Dendritic cell treated with granulocyte-macrophage colony-stimulating factor and Interleukin-4, amounts not matched to agents 40 ng/mL and 50 ng/mL, for 4 days (primary cell): ENCODE measurements around the gene ACTR3.
A peak's percentile ranks its signal among the peaks of the same experiment; 100 is the strongest.

ENCODE experiments used
- H3K27ac Mint-ChIP-seq: one replicate; pipeline ENCODE4 v1.8.0; 2022; ENCODE audit warnings: mild to moderate bottlenecking, mixed read lengths
- H3K27me3 Mint-ChIP-seq: one replicate; pipeline ENCODE4 v1.8.0; 2022; ENCODE audit warnings: mild to moderate bottlenecking, mixed read lengths
- H3K36me3 Mint-ChIP-seq: one replicate; pipeline ENCODE4 v1.8.0; 2022; ENCODE audit warnings: low read depth, mixed read lengths
- H3K4me1 Mint-ChIP-seq: one replicate; pipeline ENCODE4 v1.8.0; 2022; ENCODE audit warnings: low read depth, mixed read lengths
- H3K4me3 Mint-ChIP-seq: one replicate; pipeline ENCODE4 v1.8.0; 2022; ENCODE audit warnings: mild to moderate bottlenecking, moderate library complexity, mixed read lengths
- H3K9me3 Mint-ChIP-seq: one replicate; pipeline ENCODE4 v1.8.0; 2022; ENCODE audit warnings: mixed read lengths
- intact Hi-C: fragments of 100-400 bp; cut with micrococcal nuclease; formaldehyde crosslinking; loops from one replicate; pipeline ENCODE4 v1.15.0; 2022

ACTR3 gene

GRCh38 chr2:113901943-113902342 lies 12.1 kb downstream of the ACTR3 start:
- intact Hi-C loops, result loop anchor here (2.0 kb wide), 1 partner anchor 15 kb away; no protein-coding TSS in a partner anchor
- Mint-ChIP-seq H3K9me3 (no peaks in the 10 kb centered on the region), H3K27ac (peak overlapping the region; percentile 76), H3K4me1 (peaks cover 89% of the 10 kb centered on the region), H3K36me3 (peaks cover 67% of the 10 kb centered on the region), H3K27me3 (no peaks in the 10 kb centered on the region), H3K4me3 (peak overlapping the region; percentile 30)

- no peaks in the 10 kb centered on the region for H3K27me3 Mint-ChIP-seq
- H3K4me1 Mint-ChIP-seq, result peaks cover 80% of the 10 kb centered on the region
- peaks cover 62% of the 10 kb centered on the region for H3K36me3 Mint-ChIP-seq
- no peak overlapping the region for H3K4me3 Mint-ChIP-seq
- intact Hi-C loops, result no loop called here
- no peak overlapping the region for H3K27ac Mint-ChIP-seq
- no peaks in the 10 kb centered on the region for H3K9me3 Mint-ChIP-seq
Measured at GRCh38 chr2:113905886-113906285, 16.0 kb downstream of the ACTR3 start.

- Mint-ChIP-seq H3K36me3 (peaks cover 64% of the 10 kb centered on the region), H3K27me3 (no peaks in the 10 kb centered on the region), H3K27ac (peak overlapping the region; percentile 59), H3K4me1 (peaks cover 77% of the 10 kb centered on the region), H3K4me3 (no peak overlapping the region), H3K9me3 (no peaks in the 10 kb centered on the region)
- intact Hi-C loops, result no loop called here
Measured at GRCh38 chr2:113906647-113907046, 16.8 kb downstream of the ACTR3 start.

GRCh38 chr2:113907297-113907696 lies 17.4 kb downstream of the ACTR3 start:
- H3K4me3 Mint-ChIP-seq, result no peak overlapping the region
- H3K9me3 Mint-ChIP-seq, result no peaks in the 10 kb centered on the region
- peaks cover 63% of the 10 kb centered on the region for H3K36me3 Mint-ChIP-seq
- H3K27ac Mint-ChIP-seq, result peak overlapping the region; percentile 59
- H3K27me3 Mint-ChIP-seq, result no peaks in the 10 kb centered on the region
- peaks cover 72% of the 10 kb centered on the region for H3K4me1 Mint-ChIP-seq
- intact Hi-C loops, result no loop called here

- intact Hi-C loops, result loop anchor here (5.0 kb wide), 1 partner anchor 37 kb away; no protein-coding TSS in a partner anchor
- Mint-ChIP-seq H3K4me1 (peaks cover 47% of the 10 kb centered on the region), H3K36me3 (peaks cover 51% of the 10 kb centered on the region), H3K9me3 (no peaks in the 10 kb centered on the region), H3K27ac (peak overlapping the region; percentile 4), H3K4me3 (no peak overlapping the region), H3K27me3 (no peaks in the 10 kb centered on the region)
Measured at GRCh38 chr2:113910110-113910717, 20.3 kb downstream of the ACTR3 start.

GRCh38 chr2:113910967-113911678 lies 21.2 kb downstream of the ACTR3 start:
- H3K27me3 Mint-ChIP-seq, result no peaks in the 10 kb centered on the region
- H3K4me1 Mint-ChIP-seq, result peaks cover 39% of the 10 kb centered on the region
- H3K27ac Mint-ChIP-seq, result peak overlapping the region; percentile 4
- H3K36me3 Mint-ChIP-seq, result peaks cover 50% of the 10 kb centered on the region
- intact Hi-C loops, result loop anchor here (5.0 kb wide), 1 partner anchor 36 kb away; no protein-coding TSS in a partner anchor
- no peaks in the 10 kb centered on the region for H3K9me3 Mint-ChIP-seq
- H3K4me3 Mint-ChIP-seq, result no peak overlapping the region

- peaks cover 71% of the 10 kb centered on the region for H3K36me3 Mint-ChIP-seq
- no peak overlapping the region for H3K27ac Mint-ChIP-seq
- no peaks in the 10 kb centered on the region for H3K27me3 Mint-ChIP-seq
- H3K4me3 Mint-ChIP-seq, result no peak overlapping the region
- intact Hi-C loops, result no loop called here
- peaks cover 33% of the 10 kb centered on the region for H3K4me1 Mint-ChIP-seq
- H3K9me3 Mint-ChIP-seq, result no peaks in the 10 kb centered on the region
Measured at GRCh38 chr2:113915082-113915819, 25.4 kb downstream of the ACTR3 start.

- intact Hi-C loops, result no loop called here
- no peaks in the 10 kb centered on the region for H3K9me3 Mint-ChIP-seq
- H3K27ac Mint-ChIP-seq, result no peak overlapping the region
- peaks cover 22% of the 10 kb centered on the region for H3K4me1 Mint-ChIP-seq
- no peaks in the 10 kb centered on the region for H3K27me3 Mint-ChIP-seq
- no peak overlapping the region for H3K4me3 Mint-ChIP-seq
- peaks cover 58% of the 10 kb centered on the region for H3K36me3 Mint-ChIP-seq
Measured at GRCh38 chr2:113918229-113918628, 28.3 kb downstream of the ACTR3 start.

- Mint-ChIP-seq H3K4me3 (no peak overlapping the region), H3K27me3 (no peaks in the 10 kb centered on the region), H3K4me1 (peaks cover 24% of the 10 kb centered on the region), H3K36me3 (peaks cover 33% of the 10 kb centered on the region), H3K27ac (no peak overlapping the region), H3K9me3 (no peaks in the 10 kb centered on the region)
- intact Hi-C loops, result no loop called here
Measured at GRCh38 chr2:113920996-113921395, 31.1 kb downstream of the ACTR3 start.

GRCh38 chr2:113922335-113922734 lies 32.4 kb downstream of the ACTR3 start:
- Mint-ChIP-seq H3K27ac (no peak overlapping the region), H3K27me3 (no peaks in the 10 kb centered on the region), H3K9me3 (no peaks in the 10 kb centered on the region), H3K36me3 (peaks cover 30% of the 10 kb centered on the region), H3K4me3 (no peak overlapping the region), H3K4me1 (peaks cover 13% of the 10 kb centered on the region)
- intact Hi-C loops, result no loop called here

- Mint-ChIP-seq H3K9me3 (no peaks in the 10 kb centered on the region), H3K36me3 (peaks cover 27% of the 10 kb centered on the region), H3K4me1 (peaks cover 9% of the 10 kb centered on the region), H3K27me3 (no peaks in the 10 kb centered on the region), H3K4me3 (no peak overlapping the region), H3K27ac (no peak overlapping the region)
- intact Hi-C loops, result no loop called here
Measured at GRCh38 chr2:113922784-113923183, 32.9 kb downstream of the ACTR3 start.

GRCh38 chr2:113925884-113926283 lies 36.0 kb downstream of the ACTR3 start:
- intact Hi-C loops, result no loop called here
- H3K36me3 Mint-ChIP-seq, result peaks cover 37% of the 10 kb centered on the region
- peaks cover 17% of the 10 kb centered on the region for H3K4me1 Mint-ChIP-seq
- H3K27me3 Mint-ChIP-seq, result no peaks in the 10 kb centered on the region
- H3K9me3 Mint-ChIP-seq, result no peaks in the 10 kb centered on the region
- no peak overlapping the region for H3K27ac Mint-ChIP-seq
- H3K4me3 Mint-ChIP-seq, result no peak overlapping the region

GRCh38 chr2:113926314-113926713 lies 36.4 kb downstream of the ACTR3 start:
- H3K9me3 Mint-ChIP-seq, result no peaks in the 10 kb centered on the region
- H3K36me3 Mint-ChIP-seq, result peaks cover 41% of the 10 kb centered on the region
- intact Hi-C loops, result no loop called here
- no peak overlapping the region for H3K27ac Mint-ChIP-seq
- H3K4me3 Mint-ChIP-seq, result no peak overlapping the region
- H3K27me3 Mint-ChIP-seq, result no peaks in the 10 kb centered on the region
- peaks cover 19% of the 10 kb centered on the region for H3K4me1 Mint-ChIP-seq

GRCh38 chr2:113930448-113930847 lies 40.6 kb downstream of the ACTR3 start:
- Mint-ChIP-seq H3K27ac (no peak overlapping the region), H3K4me3 (no peak overlapping the region), H3K36me3 (peaks cover 79% of the 10 kb centered on the region), H3K27me3 (no peaks in the 10 kb centered on the region), H3K4me1 (peaks cover 24% of the 10 kb centered on the region), H3K9me3 (no peaks in the 10 kb centered on the region)
- intact Hi-C loops, result loop anchor here (5.0 kb wide), 1 partner anchor 178 kb away; no protein-coding TSS in a partner anchor
